MCF 10A (cell line): ENCODE data around the gene NFIX. TPM values are rescaled to one million over a fixed set of nuclear protein-coding genes. Genes with fewer than 3 reads are reported as not detected.
A peak's percentile ranks its signal among the peaks of the same experiment; 100 is the strongest.

ENCODE experiments used
- BruUV-seq: library from RNA; stranded (reverse); fragments of 400-500 nt; replicated peaks from 2 replicates; lab custom pipeline; 2021; lab: Mats Ljungman, UMichigan
- CTCF ChIA-PET: fragments of 300-600 bp; sonication (Branson Sonifier 250); formaldehyde crosslinking; extraction: SDS; loops from one replicate; lab custom pipeline; 2021; ENCODE audit warnings: antibody characterized with exemption, inconsistent platforms; lab: Yijun Ruan, JAX
- POLR2A ChIA-PET: fragments of 300-600, 350-650 bp; sonication (Branson Sonifier 250); formaldehyde crosslinking; extraction: SDS; loops from one replicate; lab custom pipeline; 2020; ENCODE audit warnings: antibody characterized with exemption, inconsistent platforms; lab: Yijun Ruan, JAX
- DNase-seq: peaks from one replicate; pipeline ENCODE4 v3.0.0-alpha.2; 2018; ENCODE audit not compliant: unreplicated experiment
- H3K27ac Mint-ChIP-seq: one replicate; pipeline ENCODE4 v1.8.0; 2022; ENCODE audit warnings: mild to moderate bottlenecking, low read depth, mixed read lengths; ENCODE audit not compliant: unreplicated experiment
- H3K27me3 Mint-ChIP-seq: one replicate; pipeline ENCODE4 v1.8.0; 2022; ENCODE audit warnings: mixed read lengths; ENCODE audit not compliant: insufficient read depth, unreplicated experiment
- H3K36me3 Mint-ChIP-seq: one replicate; pipeline ENCODE4 v1.8.0; 2022; ENCODE audit warnings: mild to moderate bottlenecking, moderate library complexity, mixed read lengths; ENCODE audit not compliant: insufficient read depth, unreplicated experiment
- H3K4me1 Mint-ChIP-seq: one replicate; pipeline ENCODE4 v1.8.0; 2022; ENCODE audit warnings: mixed read lengths; ENCODE audit not compliant: insufficient read depth, unreplicated experiment
- H3K4me3 Mint-ChIP-seq: one replicate; pipeline ENCODE4 v1.8.0; 2022; ENCODE audit warnings: mild to moderate bottlenecking, moderate library complexity, mixed read lengths; ENCODE audit not compliant: unreplicated experiment
- H3K9me3 Mint-ChIP-seq: one replicate; pipeline ENCODE4 v1.8.0; 2022; ENCODE audit warnings: mixed read lengths; ENCODE audit not compliant: unreplicated experiment
- CTCF ChIP-seq: fragments of 200-600 bp; IDR thresholded peaks from one replicate; pipeline ENCODE4 v1.8.0; 2022; ENCODE audit warnings: antibody characterized with exemption, mild to moderate bottlenecking; ENCODE audit not compliant: unreplicated experiment
- intact Hi-C: fragments of 100-400 bp; cut with micrococcal nuclease; formaldehyde crosslinking; loops from 2 replicates; pipeline ENCODE4 v1.14.1; 2022
- total RNA-seq: library from RNA; stranded (reverse); gene quantifications from 2 replicates; pipeline ENCODE4 v1.2.3, GENCODE V29; 2022

Gene NFIX
- total RNA-seq, 1 experiment from 2014 or later = 27.2 TPM

- no peak overlapping the region for H3K4me3 Mint-ChIP-seq
- peaks cover 16% of the 10 kb centered on the region for H3K4me1 Mint-ChIP-seq
- POLR2A ChIA-PET = interaction anchor here (0.9 to 1.4 kb wide), 8 partner anchors 37 to 127 kb away, joined by 3 to 10 read pairs (median 4); partner anchors contain the start of gene FARSA
- TF ChIP-seq CTCF = no peak
- H3K9me3 Mint-ChIP-seq = no peaks in the 10 kb centered on the region
- DNase-seq = no peak
- H3K27ac Mint-ChIP-seq = no peak overlapping the region
- intact Hi-C loops = loop anchor here (2.0 to 5.0 kb wide), 2 partner anchors 26 to 38 kb away; no protein-coding TSS in a partner anchor
- H3K27me3 Mint-ChIP-seq = no peaks in the 10 kb centered on the region
- CTCF ChIA-PET = interaction anchor here (0.9 to 13.3 kb wide), 30 partner anchors 8 to 318 kb away, joined by 3 to 334 read pairs (median 12); partner anchors contain the start of genes DAND5 and GADD45GIP1
- no TSS peak for BruUV-seq
- no peaks in the 10 kb centered on the region for H3K36me3 Mint-ChIP-seq
Measured at GRCh38 chr19:13060233-13060963, 65.1 kb downstream of the NFIX start.

- H3K4me3 Mint-ChIP-seq = peak overlapping the region; percentile 58
- H3K27ac Mint-ChIP-seq = no peak overlapping the region
- CTCF ChIA-PET = interaction anchor here (0.6 to 13.3 kb wide), 45 partner anchors 9 to 1428 kb away, joined by 3 to 334 read pairs (median 6); partner anchors contain the start of genes DAND5 and GADD45GIP1
- no peaks in the 10 kb centered on the region for H3K36me3 Mint-ChIP-seq
- POLR2A ChIA-PET = interaction anchor here (0.6 to 1.4 kb wide), 8 partner anchors 8 to 100 kb away, joined by 3 to 10 read pairs (median 4); no protein-coding TSS in a partner anchor
- H3K27me3 Mint-ChIP-seq = no peaks in the 10 kb centered on the region
- BruUV-seq = no TSS peak
- intact Hi-C loops = loop anchor here (1.0 to 5.0 kb wide), 4 partner anchors 26 to 83 kb away; no protein-coding TSS in a partner anchor
- no peaks in the 10 kb centered on the region for H3K9me3 Mint-ChIP-seq
- peaks cover 8% of the 10 kb centered on the region for H3K4me1 Mint-ChIP-seq
- DNase-seq = peak; percentile 81
- TF ChIP-seq CTCF = peak; percentile 95
Measured at GRCh38 chr19:13060964-13061927, 66.0 kb downstream of the NFIX start.

GRCh38 chr19:13062317-13062716 is 67.0 kb downstream of the NFIX start:
- intact Hi-C loops = loop anchor here (5.0 kb wide), 1 partner anchor 40 kb away; no protein-coding TSS in a partner anchor
- Mint-ChIP-seq H3K27me3 (no peaks in the 10 kb centered on the region), H3K4me3 (no peak overlapping the region), H3K9me3 (no peaks in the 10 kb centered on the region), H3K27ac (no peak overlapping the region), H3K4me1 (peaks cover 7% of the 10 kb centered on the region), H3K36me3 (no peaks in the 10 kb centered on the region)
- BruUV-seq = no TSS peak
- CTCF ChIA-PET = interaction anchor here (0.6 to 13.3 kb wide), 24 partner anchors 9 to 1348 kb away, joined by 3 to 334 read pairs (median 15); no protein-coding TSS in a partner anchor
- POLR2A ChIA-PET = no interaction called here
- no peak for TF ChIP-seq CTCF
- no peak for DNase-seq
